LoVo (cell line): ENCODE results near the gene ALPG.

Experiments
- DNase-seq: peaks from one replicate; pipeline ENCODE4 v3.0.0-alpha.2; 2016; ENCODE audit warnings: low spot score

ALPG gene

GRCh38 chr2:232458051-232458660 is 51.5 kb downstream of the ALPG start:
- DNase-seq, result no peak

- no peak for DNase-seq
These were observed 52.2 kb downstream of the ALPG start for GRCh38 chr2:232458661-232459418.

GRCh38 chr2:232459419-232460035 is 52.9 kb downstream of the ALPG start:
- DNase-seq, result no peak

GRCh38 chr2:232460171-232460570 is 53.5 kb downstream of the ALPG start:
- DNase-seq, result no peak
